Testis (tissue), 3 donors: Measurements from ENCODE around the gene OR6K3. TPM values are rescaled to one million over a fixed set of nuclear protein-coding genes. Genes with fewer than 3 reads are reported as not detected.
"Not testable (repeated sequence)": the region's sequence is repeated elsewhere in the genome, so short reads cannot be mapped to it uniquely, and the experiment has no call there.

ENCODE experiments used
- DNase-seq: peaks from one replicate; pipeline ENCODE4 v3.0.0-alpha.2; 2019
- H3K27ac ChIP-seq, 2 donors: fragments of 200-600 bp; sonication (generic); one replicate each; pipeline ENCODE4 v1.5.1; 2019
- H3K27me3 ChIP-seq: fragments of 200-600 bp; sonication (generic); one replicate; pipeline ENCODE4 v1.5.1; 2019
- H3K36me3 ChIP-seq: fragments of 200-600 bp; sonication (generic); one replicate; pipeline ENCODE4 v1.5.1; 2017; ENCODE audit warnings: low read depth; ENCODE audit errors: missing control alignments
- H3K4me1 ChIP-seq: fragments of 200-600 bp; sonication (generic); one replicate; pipeline ENCODE4 v1.5.1; 2019
- H3K4me3 ChIP-seq, 2 donors: fragments of 200-600 bp; sonication (generic); one replicate each; pipeline ENCODE4 v1.5.1; 2017 to 2019
- H3K9me3 ChIP-seq: fragments of 200-600 bp; sonication (generic); one replicate; pipeline ENCODE4 v1.5.1; 2017
- POLR2A ChIP-seq: fragments of 450-650 bp; IDR thresholded peaks from one replicate; pipeline ENCODE4 v1.6.1; 2017; ENCODE audit warnings: antibody characterized with exemption, mild to moderate bottlenecking, moderate library complexity
- WGBS, 2 donors: methylation state at CpG; one replicate each; pipeline ENCODE4 v1.1.5; 2018; 5-methylcytosine and 5-hydroxymethylcytosine counted together
- intact Hi-C: fragments of 100-400 bp; cut with DNase I; formaldehyde crosslinking; loops from one replicate; pipeline ENCODE4 v1.15.1; 2023; ENCODE audit warnings: low total_unique reads
- polyA plus RNA-seq: library from polyadenylated mRNA; stranded (reverse); fragments of 350-450 nt; fragmentation: Illumina TruSeq; extraction: RNeasy Lipid Tissue Mini Kit (QIAGEN cat#74804); gene quantifications from one replicate; pipeline ENCODE4 v1.2.3, GENCODE V29; 2014; ENCODE audit warnings: low read depth, low replicate concordance; ENCODE audit not compliant: insufficient read depth
- total RNA-seq, 2 donors: library from RNA; depleted of rRNA; stranded (reverse); fragments of >200 nt; gene quantifications; one replicate each; pipeline ENCODE4 v1.2.3, GENCODE V29; 2016
- TF ChIP-seq, protein P1 (sequence below), 3 experiments: fragments of 450-650 bp in 2 of 3; fragments of 200-600 bp in 1 of 3; sonication (generic) in 1 of 3; IDR thresholded peaks; one replicate each; pipeline ENCODE4 v1.5.1; 2016 to 2019; ENCODE audit warnings: antibody characterized with exemption in 3 of 3, mild to moderate bottlenecking in 2 of 3, moderate library complexity in 1 of 3

Gene OR6K3
- total and polyA plus RNA-seq, 3 donors from 2014 or later = 0.19 TPM; not detected in 2

DNA sequence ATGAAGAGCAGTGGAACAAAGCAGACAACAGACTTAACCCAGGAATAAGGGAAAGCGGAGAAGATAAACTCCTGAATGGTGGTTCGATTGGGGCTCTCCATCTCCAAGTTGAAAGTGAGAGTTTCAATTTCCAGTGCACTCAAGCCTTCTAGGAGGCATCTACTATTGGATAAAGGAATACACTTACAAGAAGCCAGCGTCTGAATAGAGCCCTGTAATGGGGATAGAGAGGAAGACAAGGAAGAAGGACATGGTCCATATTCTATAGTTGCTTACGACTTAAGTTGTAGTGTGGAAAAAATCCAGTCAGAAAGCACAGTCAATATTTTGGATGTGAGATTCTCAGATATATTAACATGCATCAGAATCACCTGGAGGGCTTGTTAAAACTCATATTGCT, 20.0 kb downstream of the OR6K3 start, which contains the start of gene OR6K2:
OR6K2 (minus strand) TSS at position 101 of the 400 bp plus-strand sequence; CDS start at position 101, 0 bp downstream.
- Histone ChIP-seq H3K27ac (no peak within 1 kb of the TSS), H3K27me3 (no peaks in the 10 kb centered on the region), H3K4me3 (no peak within 1 kb of the TSS), H3K9me3 (no peaks in the 10 kb centered on the region), H3K4me1 (no peaks in the 10 kb centered on the region), H3K36me3 (no peaks in the 10 kb centered on the region)
- intact Hi-C loops = no loop called here
- DNase-seq = no peak
- 82 to 88% methylated on average over 4 of the region's 4 CpGs for WGBS, 2 donors
- TF ChIP-seq POLR2A = no peak
- TF ChIP-seq, protein P1, sequence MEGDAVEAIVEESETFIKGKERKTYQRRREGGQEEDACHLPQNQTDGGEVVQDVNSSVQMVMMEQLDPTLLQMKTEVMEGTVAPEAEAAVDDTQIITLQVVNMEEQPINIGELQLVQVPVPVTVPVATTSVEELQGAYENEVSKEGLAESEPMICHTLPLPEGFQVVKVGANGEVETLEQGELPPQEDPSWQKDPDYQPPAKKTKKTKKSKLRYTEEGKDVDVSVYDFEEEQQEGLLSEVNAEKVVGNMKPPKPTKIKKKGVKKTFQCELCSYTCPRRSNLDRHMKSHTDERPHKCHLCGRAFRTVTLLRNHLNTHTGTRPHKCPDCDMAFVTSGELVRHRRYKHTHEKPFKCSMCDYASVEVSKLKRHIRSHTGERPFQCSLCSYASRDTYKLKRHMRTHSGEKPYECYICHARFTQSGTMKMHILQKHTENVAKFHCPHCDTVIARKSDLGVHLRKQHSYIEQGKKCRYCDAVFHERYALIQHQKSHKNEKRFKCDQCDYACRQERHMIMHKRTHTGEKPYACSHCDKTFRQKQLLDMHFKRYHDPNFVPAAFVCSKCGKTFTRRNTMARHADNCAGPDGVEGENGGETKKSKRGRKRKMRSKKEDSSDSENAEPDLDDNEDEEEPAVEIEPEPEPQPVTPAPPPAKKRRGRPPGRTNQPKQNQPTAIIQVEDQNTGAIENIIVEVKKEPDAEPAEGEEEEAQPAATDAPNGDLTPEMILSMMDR (IDR thresholded peaks at IDR 0.05) = no peak

DNA sequence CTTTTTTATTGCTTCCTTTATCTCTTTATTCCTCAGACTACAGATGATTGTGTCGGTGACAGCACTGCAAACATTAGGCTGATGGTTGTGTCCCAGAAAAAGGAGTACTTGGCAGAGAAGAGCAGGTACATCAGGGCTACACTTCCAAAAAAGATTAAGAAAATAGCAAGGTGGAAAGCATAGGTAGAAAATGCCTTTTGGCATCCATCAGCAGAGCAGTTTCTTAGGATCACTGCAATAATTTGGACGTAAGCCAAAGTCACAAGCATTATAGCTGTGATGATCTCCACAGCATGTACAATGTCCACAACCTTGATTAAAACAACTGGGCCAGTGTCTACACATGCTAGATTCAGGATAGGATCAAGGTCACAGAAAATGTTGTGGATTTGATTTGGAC, 25.9 kb downstream of the OR6K3 start:
- intact Hi-C loops = no loop called here
- Histone ChIP-seq H3K36me3 (no peaks in the 10 kb centered on the region), H3K27me3 (no peaks in the 10 kb centered on the region), H3K4me1 (no peaks in the 10 kb centered on the region), H3K27ac (no peak overlapping the region), H3K9me3 (no peaks in the 10 kb centered on the region), H3K4me3 (no peak overlapping the region)
- DNase-seq = no peak
- 86 to 91% methylated on average over 2 of the region's 2 CpGs for WGBS, 2 donors
- TF ChIP-seq POLR2A = no peak
- TF ChIP-seq, protein P1 (IDR thresholded peaks at IDR 0.05) = no peak

DNA sequence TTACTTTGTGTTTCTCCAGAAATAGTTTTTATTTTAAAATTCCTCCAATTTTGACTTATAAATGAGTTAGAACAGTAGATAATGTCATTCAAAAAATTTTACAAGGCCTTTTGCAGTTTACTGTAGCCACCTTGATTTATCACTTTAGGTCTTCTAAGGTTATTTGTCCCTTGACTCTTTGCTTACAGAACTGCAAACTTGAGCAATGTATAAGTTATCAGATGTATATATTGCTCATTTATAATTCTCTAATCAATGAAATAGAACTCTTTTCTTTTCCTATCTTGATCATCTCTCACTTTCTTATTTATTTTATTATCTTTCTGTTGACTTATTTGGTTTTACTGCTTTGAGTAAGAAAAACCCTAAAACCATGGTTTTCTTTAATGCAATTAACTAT, 28.2 kb downstream of the OR6K3 start:
- Histone ChIP-seq H3K4me1 (no peaks in the 10 kb centered on the region), H3K27me3 (no peaks in the 10 kb centered on the region), H3K4me3 (no peak overlapping the region), H3K27ac (no peak overlapping the region), H3K9me3 (no peaks in the 10 kb centered on the region), H3K36me3 (no peaks in the 10 kb centered on the region)
- intact Hi-C loops = no loop called here
- no peak for DNase-seq
- TF ChIP-seq, protein P1 (IDR thresholded peaks at IDR 0.05) = no peak
- no peak for TF ChIP-seq POLR2A

DNA sequence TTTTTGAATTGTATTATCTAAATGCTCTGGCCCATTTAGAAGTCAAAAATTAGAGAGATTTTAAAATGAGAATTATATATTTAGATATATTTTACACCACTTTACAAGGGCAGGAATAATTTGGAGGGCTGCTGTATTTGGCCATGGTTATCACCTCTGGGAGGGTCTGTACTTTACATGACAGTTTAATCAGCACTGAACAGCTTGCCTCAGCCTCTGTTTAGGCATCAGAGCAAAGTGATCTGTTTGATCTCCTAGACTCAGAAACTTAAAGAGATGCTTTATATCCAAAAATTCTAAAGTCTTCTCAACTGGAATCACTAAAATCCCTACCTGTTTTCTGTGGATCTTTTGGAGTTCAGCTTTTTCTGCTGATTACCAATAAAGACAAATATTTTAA, 28.6 kb downstream of the OR6K3 start:
- no peak overlapping the region for H3K27ac ChIP-seq
- intact Hi-C loops = no loop called here
- no peak overlapping the region for H3K4me3 ChIP-seq
- no peaks in the 10 kb centered on the region for H3K9me3 ChIP-seq
- H3K27me3 ChIP-seq = no peaks in the 10 kb centered on the region
- no peaks in the 10 kb centered on the region for H3K4me1 ChIP-seq
- TF ChIP-seq POLR2A = no peak
- TF ChIP-seq, protein P1 (IDR thresholded peaks at IDR 0.05) = no peak
- no peaks in the 10 kb centered on the region for H3K36me3 ChIP-seq
- DNase-seq = no peak

DNA sequence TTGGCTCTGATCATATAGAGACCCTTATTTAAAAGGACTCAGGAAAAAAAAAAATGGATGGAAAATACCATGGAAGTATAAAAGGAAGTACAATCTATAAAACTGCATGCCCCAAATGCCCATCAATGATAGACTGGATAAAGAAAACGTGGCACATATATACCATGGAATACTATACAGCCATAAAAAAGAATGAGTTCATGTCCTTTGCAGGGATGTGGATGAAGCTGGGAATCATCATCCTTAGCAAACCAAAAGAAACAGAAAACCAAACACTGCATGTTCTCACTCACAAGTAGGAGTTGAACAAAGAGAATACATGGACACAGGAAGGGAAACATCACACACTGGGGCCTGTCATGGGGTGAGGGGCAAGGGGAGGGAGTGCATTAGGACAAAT, 29.4 kb downstream of the OR6K3 start:
- intact Hi-C loops, H3K9me3 ChIP-seq, H3K36me3 ChIP-seq, DNase-seq, H3K27me3 ChIP-seq, H3K4me3 ChIP-seq, H3K27ac ChIP-seq, H3K4me1 ChIP-seq: not testable (repeated sequence)
- 74 to 87% methylated on average over 1 of the region's 1 CpG for WGBS, 2 donors
